H1 (cell line): ENCODE measurements around the gene PPM1L. TPM values are rescaled to one million over a fixed set of nuclear protein-coding genes. Genes with fewer than 3 reads are reported as not detected.

ENCODE experiments used
- BACH1 ChIP-seq: IDR thresholded peaks from 2 replicates; pipeline ENCODE4 v1.6.1; 2012; ENCODE audit warnings: low read length, improper control_type of control experiment
- CREB1 ChIP-seq: IDR thresholded peaks from 2 replicates; pipeline ENCODE4 v1.6.1; 2012; ENCODE audit warnings: inconsistent platforms
- GABPA ChIP-seq: IDR thresholded peaks from 2 replicates; pipeline ENCODE4 v1.6.1; 2011; ENCODE audit warnings: mild to moderate bottlenecking, low read length, moderate library complexity, borderline replicate concordance; ENCODE audit not compliant: insufficient read depth
- NANOG ChIP-seq: IDR thresholded peaks from 2 replicates; pipeline ENCODE4 v1.6.1; 2011; ENCODE audit warnings: low read length, low read depth, mild to moderate bottlenecking, inconsistent platforms; ENCODE audit not compliant: insufficient read depth, poor library complexity, severe bottlenecking
- RNF2 ChIP-seq: fragments of 200-900, 300-1000 bp; sonication (generic); IDR thresholded peaks from 2 replicates; pipeline ENCODE4 v1.7.1; 2016; ENCODE audit warnings: borderline replicate concordance, low read depth, mild to moderate bottlenecking, antibody characterized with exemption, low read length; ENCODE audit not compliant: poor library complexity, severe bottlenecking; ENCODE audit errors: missing control alignments
- TBP ChIP-seq: IDR thresholded peaks from 2 replicates; pipeline ENCODE4 v1.6.1; 2011; ENCODE audit warnings: low read depth, low read length, improper control_type of control experiment
- YY1 ChIP-seq: IDR thresholded peaks from 2 replicates; pipeline ENCODE4 v1.6.1; 2011; ENCODE audit warnings: low read depth, mild to moderate bottlenecking, low read length
- polyA plus RNA-seq, 7 experiments: library from polyadenylated mRNA; depleted of rRNA in 3 of 7; stranded (reverse) in 5 of 7; unstranded in 2 of 7; fragments of >200 nt in 5 of 7; fragments of 200-250 nt in 2 of 7; gene quantifications; 1 replicate in 5 of 7; 2 replicates in 1 of 7; 4 replicates in 1 of 7; pipeline versions ENCODE4 v1.2.1 to v1.2.3, GENCODE V29; 2011 to 2013; ENCODE audit warnings: missing spikeins in 2 of 7, mixed read lengths in 2 of 7
- total RNA-seq: library from RNA; stranded (reverse); fragmentation: NEBNext Ultra II Directional; extraction: Animal tissue kit (Norgen Biotek cat#: 25700); gene quantifications from 2 replicates; pipeline ENCODE4 v1.2.1, GENCODE V29; 2021

PPM1L gene
- total and polyA plus RNA-seq, 2 of the 8 experiments (the other 6 are each of a cell fraction or from before 2014, with no cell fraction given), result 2.8 to 18.1 TPM

GRCh38 chr3:160809453-160809852, 53.4 kb downstream of the PPM1L start (continued):
- no peak for TF ChIP-seq YY1
- TF ChIP-seq NANOG, result no peak
- TF ChIP-seq RNF2, result no peak
- TF ChIP-seq TBP, result no peak
- TF ChIP-seq BACH1, result no peak
- no peak for TF ChIP-seq GABPA
- TF ChIP-seq CREB1, result no peak
